GM12874 (cell line): Measurements from ENCODE around the gene C15orf39.

Experiments used
- CTCF ChIP-seq: IDR thresholded peaks from 2 replicates; pipeline ENCODE4 v1.5.1; 2011; ENCODE audit warnings: low read depth, mild to moderate bottlenecking, control low read depth, low read length, moderate library complexity; ENCODE audit not compliant: insufficient read depth

Gene C15orf39

GRCh38 chr15:75230016-75230343 lies 28.3 kb downstream of the C15orf39 start:
- TF ChIP-seq CTCF = no peak

DNA sequence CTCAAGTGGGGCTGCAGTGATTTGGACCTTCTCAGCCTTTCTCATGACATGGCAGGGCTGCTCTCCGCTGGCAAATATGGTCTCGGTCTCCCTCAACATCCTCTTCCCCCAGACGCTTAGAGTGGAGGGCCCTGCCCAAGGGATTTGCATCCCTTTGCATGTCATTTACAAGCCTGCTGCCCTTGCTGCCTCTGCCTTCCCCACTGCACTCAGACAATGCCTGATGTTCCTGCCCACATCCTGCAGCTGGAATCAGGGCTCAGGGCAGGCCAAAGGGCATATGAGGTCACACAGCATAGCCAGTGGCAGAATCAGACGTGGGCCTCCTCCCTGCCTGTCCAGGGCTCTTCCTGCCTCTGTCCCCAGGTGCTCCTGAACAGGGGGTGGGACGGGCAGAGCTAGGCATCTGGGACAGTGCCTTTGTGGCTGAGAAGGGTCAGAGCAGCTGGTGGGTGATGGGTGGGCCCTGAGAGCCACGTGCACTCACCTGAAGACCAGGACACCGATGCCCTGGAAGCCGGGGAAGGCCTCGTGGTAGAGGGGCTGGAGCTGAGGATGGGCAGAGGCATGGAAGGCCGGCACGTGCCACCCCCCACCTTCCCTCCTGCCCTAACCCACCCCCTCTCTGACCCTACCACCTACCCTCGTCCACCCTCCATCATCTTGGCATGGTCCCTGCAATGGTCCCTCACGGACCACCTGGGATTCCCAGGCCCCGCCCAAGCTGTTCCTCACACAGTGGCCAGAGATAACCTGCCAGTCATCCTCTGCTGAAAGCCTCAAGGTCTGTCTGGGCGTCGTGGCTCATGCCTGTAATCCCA lies 29.1 kb downstream of the C15orf39 start:
- no peak for TF ChIP-seq CTCF

GRCh38 chr15:75231836-75232235 lies 30.2 kb downstream of the C15orf39 start:
- TF ChIP-seq CTCF = no peak

GRCh38 chr15:75232252-75232813 lies 30.7 kb downstream of the C15orf39 start:
- TF ChIP-seq CTCF = no peak

- no peak for TF ChIP-seq CTCF
These were observed 31.3 kb downstream of the C15orf39 start for GRCh38 chr15:75232826-75233503.

DNA sequence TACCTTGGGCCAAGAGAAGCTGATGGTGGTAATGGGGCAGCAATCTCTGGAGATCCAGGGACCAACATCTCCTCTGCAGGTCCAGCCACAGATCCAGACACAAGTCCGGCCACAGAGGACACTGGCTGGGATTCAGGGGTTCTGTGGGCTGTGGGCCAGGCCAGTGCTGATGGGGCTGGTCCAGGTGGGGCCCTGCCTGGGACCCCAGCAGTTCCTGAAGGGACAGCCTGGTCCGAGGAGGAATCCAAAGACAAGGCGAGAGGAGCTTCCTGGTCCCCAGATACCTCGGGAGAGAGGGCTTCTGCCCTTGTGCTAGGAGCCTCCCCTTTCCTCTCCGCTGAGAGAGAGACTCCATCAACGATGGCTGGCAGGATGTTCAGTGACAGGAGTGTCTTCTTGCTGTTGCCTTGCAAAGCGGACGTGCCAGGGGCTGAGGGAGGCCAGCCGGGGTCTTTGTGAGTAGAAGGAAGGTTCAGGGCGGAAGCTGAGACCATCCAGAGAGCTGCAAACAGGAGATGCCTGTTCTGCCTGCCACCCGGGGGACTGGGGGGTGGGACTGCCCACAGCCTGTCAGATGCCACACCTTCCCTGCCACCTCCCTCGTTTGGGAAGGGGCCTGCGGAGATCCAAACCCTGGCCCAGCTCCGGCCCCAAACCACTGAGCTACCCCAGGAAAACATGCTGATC lies 32.0 kb downstream of the C15orf39 start:
- no peak for TF ChIP-seq CTCF

DNA sequence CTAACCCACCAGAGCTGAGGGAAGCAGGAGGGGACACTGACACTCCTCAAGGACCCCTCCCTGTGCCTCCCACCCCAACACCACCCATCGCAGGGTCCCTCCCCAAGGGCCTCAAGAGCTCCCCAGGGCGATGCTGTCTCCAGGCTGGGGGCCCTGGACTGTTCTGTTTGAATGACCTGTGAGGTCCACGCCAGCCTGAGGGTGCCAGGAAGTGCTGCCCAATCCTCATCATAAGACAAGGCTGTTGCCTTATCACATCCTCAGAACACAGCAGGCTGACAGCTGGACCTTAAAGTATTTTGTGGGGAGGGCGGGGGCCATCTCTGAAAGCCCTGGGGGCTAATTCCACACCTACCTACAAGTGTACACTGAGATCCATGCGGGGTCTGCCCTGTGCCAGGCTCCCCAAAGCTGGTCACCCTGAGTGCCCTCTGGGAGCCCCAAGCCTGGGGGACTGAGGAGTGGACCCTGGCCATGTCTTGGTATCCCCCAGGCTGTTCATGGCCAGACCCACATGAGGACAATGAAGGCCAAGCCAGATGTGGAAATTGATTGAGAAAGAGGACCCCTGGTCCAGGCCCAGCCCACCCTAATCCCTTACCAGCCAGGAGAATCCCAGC lies 32.6 kb downstream of the C15orf39 start:
- TF ChIP-seq CTCF = no peak
